Hepatocyte (in vitro differentiated cells): Measurements from ENCODE around the gene SPEG.

Experiments used
- CTCF ChIP-seq: fragments of 200-600 bp; sonication (generic); IDR thresholded peaks from 2 replicates; pipeline ENCODE4 v1.5.1; 2016; ENCODE audit warnings: antibody characterized with exemption, mild to moderate bottlenecking; ENCODE audit not compliant: poor library complexity
- EZH2 ChIP-seq: fragments of 200-600 bp; sonication (generic); IDR thresholded peaks from 2 replicates; pipeline ENCODE4 v1.6.1; 2016; ENCODE audit warnings: antibody characterized with exemption, mild to moderate bottlenecking, borderline replicate concordance
- EZH2phosphoT487 ChIP-seq: fragments of 200-600 bp; sonication (generic); IDR thresholded peaks from one replicate; pipeline ENCODE4 v1.6.1; 2018; ENCODE audit warnings: antibody characterized with exemption, mild to moderate bottlenecking, low read depth, moderate library complexity; ENCODE audit not compliant: unreplicated experiment, severe bottlenecking

GRCh38 chr2:219475697-219476651, 41.3 kb downstream of the SPEG start:
- TF ChIP-seq CTCF (peak; percentile 78), EZH2phosphoT487 (no peak), EZH2 (no peak)
